Fibroblast of lung (primary cell): ENCODE measurements around the gene WSCD2. TPM values are rescaled to one million over a fixed set of nuclear protein-coding genes. Genes with fewer than 3 reads are reported as not detected.

Experiments used
- DNase-seq, 2 donors: peaks; one replicate each; pipeline versions ENCODE4 v3.0.0 to v3.0.0-alpha.2; 2010; ENCODE audit warnings: low read depth in 2 of 2
- H2AFZ ChIP-seq: 2 replicates; pipeline ENCODE4 v1.5.1; 2012; ENCODE audit warnings: low read length, control low read depth, inconsistent platforms
- H3K27ac ChIP-seq: 2 replicates; pipeline ENCODE4 v1.5.1; 2011; ENCODE audit warnings: low read length, control low read depth; ENCODE audit not compliant: insufficient read depth
- H3K27me3 ChIP-seq: 2 replicates; pipeline ENCODE4 v1.5.1; 2011; ENCODE audit warnings: mild to moderate bottlenecking, low read length; ENCODE audit not compliant: control insufficient read depth, insufficient read depth
- H3K36me3 ChIP-seq: 2 replicates; pipeline ENCODE4 v1.5.1; 2011; ENCODE audit warnings: low read length; ENCODE audit not compliant: control insufficient read depth, insufficient read depth
- H3K4me1 ChIP-seq: 2 replicates; pipeline ENCODE4 v1.5.1; 2011; ENCODE audit warnings: low read length; ENCODE audit not compliant: control insufficient read depth, insufficient read depth; ENCODE audit errors: extremely low read depth
- H3K4me2 ChIP-seq: 2 replicates; pipeline ENCODE4 v1.5.1; 2011; ENCODE audit warnings: low read length, control low read depth; ENCODE audit not compliant: insufficient read depth; ENCODE audit errors: extremely low read depth
- H3K4me3 ChIP-seq, 4 experiments: fragments of 200-600 bp in 1 of 4; sonication (generic) in 1 of 4; replicated peaks in 1 of 4; 2 replicates each; pipeline ENCODE4 v1.5.1; 2011 to 2016; ENCODE audit warnings: low read length in 4 of 4, low read depth in 3 of 4, mild to moderate bottlenecking in 3 of 4, control low read depth in 2 of 4, inconsistent platforms in 1 of 4, mixed read lengths in 1 of 4; ENCODE audit not compliant: insufficient read depth in 1 of 4; ENCODE audit errors: control extremely low read depth in 1 of 4
- H3K79me2 ChIP-seq: 2 replicates; pipeline ENCODE4 v1.5.1; 2012; ENCODE audit warnings: mild to moderate bottlenecking, low read length, inconsistent platforms; ENCODE audit not compliant: control insufficient read depth, insufficient read depth
- H3K9ac ChIP-seq: 2 replicates; pipeline ENCODE4 v1.5.1; 2011; ENCODE audit warnings: mild to moderate bottlenecking, low read length, control low read depth; ENCODE audit not compliant: insufficient read depth
- H3K9me3 ChIP-seq: 2 replicates; pipeline ENCODE4 v1.5.1; 2012; ENCODE audit warnings: low read depth, low read length; ENCODE audit not compliant: control insufficient read depth, insufficient read depth
- H4K20me1 ChIP-seq: 2 replicates; pipeline ENCODE4 v1.5.1; 2011; ENCODE audit warnings: low read length; ENCODE audit not compliant: control insufficient read depth, insufficient read depth; ENCODE audit errors: extremely low read depth
- EZH2 ChIP-seq: IDR thresholded peaks from 2 replicates; pipeline ENCODE4 v1.5.1; 2012; ENCODE audit warnings: low read length, control low read depth, mild to moderate bottlenecking; ENCODE audit errors: missing control alignments
- polyA plus RNA-seq, 2 donors: library from polyadenylated mRNA; depleted of rRNA in 1 of 2; stranded (reverse) in 1 of 2; unstranded in 1 of 2; fragments of >200 nt; gene quantifications; 2 replicates each; pipeline ENCODE4 v1.2.1, GENCODE V29; 2011 to 2012; ENCODE audit warnings: missing spikeins in 1 of 2
- total RNA-seq: library from RNA; depleted of rRNA; stranded (reverse); fragments of >200 nt; gene quantifications from 2 replicates; pipeline ENCODE4 v1.2.1, GENCODE V29; 2014
- TF ChIP-seq, protein P1 (sequence below), 2 donors: IDR thresholded peaks in 1 of 2; conservative IDR thresholded peaks in 1 of 2; 1 replicate in 1 of 2; 2 replicates in 1 of 2; pipeline ENCODE4 v1.5.1; 2011 to 2012; ENCODE audit warnings: low read length in 2 of 2, control low read depth in 1 of 2, inconsistent platforms in 1 of 2, low read depth in 1 of 2, mild to moderate bottlenecking in 1 of 2

The WSCD2 gene
- total and polyA plus RNA-seq, 2 donors (not counting 1 experiment from before 2014, with no cell fraction given), result not detected

DNA sequence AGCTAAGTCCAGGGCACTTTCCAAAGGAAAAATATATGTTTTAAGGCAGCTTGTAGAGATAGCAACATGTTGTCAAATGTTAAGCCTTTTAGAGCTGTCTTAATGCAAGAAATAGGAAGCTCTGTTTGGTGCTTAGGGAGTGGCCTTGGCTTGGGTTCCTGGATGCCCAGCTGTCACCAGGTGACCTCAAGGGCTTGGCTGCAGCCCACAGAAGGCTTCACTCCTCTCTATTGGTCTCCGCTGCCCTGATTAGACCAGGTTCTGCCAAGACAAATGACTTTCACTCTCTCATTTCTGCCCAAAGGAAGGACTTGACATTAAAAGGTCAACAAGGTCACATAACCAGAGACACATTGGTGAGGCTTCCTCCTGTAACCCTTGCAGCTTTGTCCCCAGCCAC lies 76.8 kb downstream of the WSCD2 start:
- Histone ChIP-seq H3K36me3 (no peaks in the 10 kb centered on the region), H3K27me3 (no peaks in the 10 kb centered on the region), H3K79me2 (no peaks in the 10 kb centered on the region), H3K9me3 (no peaks in the 10 kb centered on the region), H3K9ac (no peak overlapping the region), H3K4me3 (no peak overlapping the region), H3K27ac (no peak overlapping the region), H2AFZ (no peak overlapping the region), H3K4me1 (no peaks in the 10 kb centered on the region), H4K20me1 (no peaks in the 10 kb centered on the region), H3K4me2 (no peak overlapping the region)
- TF ChIP-seq, protein P1, sequence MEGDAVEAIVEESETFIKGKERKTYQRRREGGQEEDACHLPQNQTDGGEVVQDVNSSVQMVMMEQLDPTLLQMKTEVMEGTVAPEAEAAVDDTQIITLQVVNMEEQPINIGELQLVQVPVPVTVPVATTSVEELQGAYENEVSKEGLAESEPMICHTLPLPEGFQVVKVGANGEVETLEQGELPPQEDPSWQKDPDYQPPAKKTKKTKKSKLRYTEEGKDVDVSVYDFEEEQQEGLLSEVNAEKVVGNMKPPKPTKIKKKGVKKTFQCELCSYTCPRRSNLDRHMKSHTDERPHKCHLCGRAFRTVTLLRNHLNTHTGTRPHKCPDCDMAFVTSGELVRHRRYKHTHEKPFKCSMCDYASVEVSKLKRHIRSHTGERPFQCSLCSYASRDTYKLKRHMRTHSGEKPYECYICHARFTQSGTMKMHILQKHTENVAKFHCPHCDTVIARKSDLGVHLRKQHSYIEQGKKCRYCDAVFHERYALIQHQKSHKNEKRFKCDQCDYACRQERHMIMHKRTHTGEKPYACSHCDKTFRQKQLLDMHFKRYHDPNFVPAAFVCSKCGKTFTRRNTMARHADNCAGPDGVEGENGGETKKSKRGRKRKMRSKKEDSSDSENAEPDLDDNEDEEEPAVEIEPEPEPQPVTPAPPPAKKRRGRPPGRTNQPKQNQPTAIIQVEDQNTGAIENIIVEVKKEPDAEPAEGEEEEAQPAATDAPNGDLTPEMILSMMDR (conservative IDR thresholded peaks at IDR 0.05 in 1 of 2, IDR thresholded peaks at IDR 0.05 in 1 of 2; ENCODE audit: low read depth in 1 of 2, low read length in 2 of 2), result no peak
- TF ChIP-seq EZH2, result no peak
- no peak for DNase-seq

DNA sequence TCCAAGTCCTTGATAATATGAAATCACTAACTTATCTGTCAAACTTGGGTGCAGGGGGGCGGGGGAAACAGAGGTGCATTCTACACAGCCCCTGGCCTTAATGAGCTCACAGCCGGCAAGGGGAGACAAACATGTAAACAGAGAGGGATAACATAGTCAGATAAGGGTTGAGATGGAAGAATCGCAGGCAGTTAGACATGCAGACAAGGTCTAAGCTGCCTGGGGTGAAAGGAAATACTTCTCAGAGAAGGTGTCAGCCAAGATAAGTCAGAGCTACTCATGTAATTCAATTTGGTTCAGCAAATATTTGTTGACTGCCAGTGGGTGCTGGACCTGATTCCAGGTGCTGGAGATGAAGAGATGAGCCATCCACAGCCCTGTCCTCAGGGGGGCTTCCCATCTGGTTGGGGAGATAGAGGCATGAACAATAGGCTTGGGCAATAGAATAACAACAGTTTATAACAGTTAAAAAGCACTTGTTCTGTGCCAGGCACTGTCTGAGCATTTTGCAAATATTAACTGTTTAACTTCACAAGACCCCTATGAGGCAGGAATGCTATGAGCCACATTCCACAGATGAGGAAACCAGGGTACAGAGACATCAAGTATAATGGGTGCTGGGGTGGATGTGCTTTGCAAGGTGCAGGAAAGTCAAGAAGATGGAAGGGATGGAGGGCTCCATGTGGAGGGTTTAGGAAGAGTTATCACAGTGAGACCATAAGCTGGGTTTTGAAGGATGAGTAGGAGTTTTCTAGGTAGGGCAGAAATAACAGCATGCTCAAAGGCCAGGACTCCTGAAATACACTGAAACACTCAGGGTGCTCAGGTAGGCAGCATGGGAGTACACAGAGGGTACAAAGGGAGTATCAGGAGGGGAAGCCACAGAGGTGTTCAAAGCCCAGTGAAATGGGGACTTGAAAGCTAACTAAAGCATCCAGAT lies 79.0 kb downstream of the WSCD2 start:
- H3K4me2 ChIP-seq, result no peak overlapping the region
- TF ChIP-seq, protein P1 (conservative IDR thresholded peaks at IDR 0.05 in 1 of 2, IDR thresholded peaks at IDR 0.05 in 1 of 2; ENCODE audit: low read depth in 1 of 2, low read length in 2 of 2), result no peak
- TF ChIP-seq EZH2, result no peak

DNA sequence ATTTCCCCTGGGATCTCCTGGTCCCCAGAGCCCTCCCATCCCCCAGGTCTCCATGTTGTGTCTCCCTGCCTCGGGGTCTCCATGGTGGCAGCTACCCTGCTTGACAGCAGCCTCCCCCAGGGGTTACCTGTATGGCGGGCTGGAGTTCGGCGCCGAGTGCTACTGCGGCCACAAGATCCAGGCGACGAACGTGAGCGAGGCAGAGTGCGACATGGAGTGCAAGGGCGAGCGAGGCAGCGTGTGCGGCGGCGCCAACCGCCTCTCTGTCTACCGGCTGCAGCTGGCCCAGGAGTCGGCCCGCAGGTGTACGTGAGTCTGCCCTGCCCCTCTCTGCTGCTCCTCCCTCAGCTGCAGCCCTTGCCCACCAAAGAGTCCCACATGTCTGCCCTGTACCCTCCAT lies 80.9 kb downstream of the WSCD2 start:
- Histone ChIP-seq H3K4me1 (no peaks in the 10 kb centered on the region), H4K20me1 (no peaks in the 10 kb centered on the region), H3K27me3 (no peaks in the 10 kb centered on the region), H3K9ac (no peak overlapping the region), H3K9me3 (no peaks in the 10 kb centered on the region), H2AFZ (no peak overlapping the region), H3K79me2 (no peaks in the 10 kb centered on the region), H3K4me2 (no peak overlapping the region), H3K36me3 (no peaks in the 10 kb centered on the region), H3K4me3 (no peak overlapping the region), H3K27ac (no peak overlapping the region)
- no peak for TF ChIP-seq EZH2
- TF ChIP-seq, protein P1 (conservative IDR thresholded peaks at IDR 0.05 in 1 of 2, IDR thresholded peaks at IDR 0.05 in 1 of 2; ENCODE audit: low read depth in 1 of 2, low read length in 2 of 2), result no peak
- no peak for DNase-seq

More for the DNA sequence above, 79.0 kb downstream of the WSCD2 start:
- no peak overlapping the region for H3K4me3 ChIP-seq
- no peak for DNase-seq
- no peaks in the 10 kb centered on the region for H3K79me2 ChIP-seq
- H2AFZ ChIP-seq, result no peak overlapping the region
- H3K9ac ChIP-seq, result no peak overlapping the region
- no peaks in the 10 kb centered on the region for H3K36me3 ChIP-seq
- no peak overlapping the region for H3K27ac ChIP-seq
- H3K27me3 ChIP-seq, result no peaks in the 10 kb centered on the region
- H4K20me1 ChIP-seq, result no peaks in the 10 kb centered on the region
- H3K9me3 ChIP-seq, result no peaks in the 10 kb centered on the region
- H3K4me1 ChIP-seq, result no peaks in the 10 kb centered on the region
